ENCODE data around the gene SLC10A2. TPM values are rescaled to one million over a fixed set of nuclear protein-coding genes. Genes with fewer than 3 reads are reported as not detected.

Gene SLC10A2
- total RNA-seq, 1 donor from 2014 or later = not detected

GRCh38 chr13:103030776-103031175 lies 35.4 kb downstream of the SLC10A2 start:
- Histone ChIP-seq H3K27me3 (no peaks in the 10 kb centered on the region), H3K9me3 (no peaks in the 10 kb centered on the region), H3K4me3 (no peak overlapping the region), H3K27ac (no peak overlapping the region), H3K36me3 (no peaks in the 10 kb centered on the region), H3K4me1 (no peaks in the 10 kb centered on the region)
- ATAC-seq (no peak), DNase-seq (no peak)
- no peak for TF ChIP-seq CTCF (IDR thresholded peaks at IDR 0.05)
- intact Hi-C loops (cut with DNase I) = no loop called here

- DNase-seq (no peak), ATAC-seq (peak; percentile 42)
- no peaks in the 10 kb centered on the region for H3K36me3 ChIP-seq
- H3K27ac ChIP-seq = no peak overlapping the region
- H3K4me1 ChIP-seq = no peaks in the 10 kb centered on the region
- TF ChIP-seq CTCF (IDR thresholded peaks at IDR 0.05) = no peak
- intact Hi-C loops (cut with DNase I) = no loop called here
- H3K27me3 ChIP-seq = no peaks in the 10 kb centered on the region
- H3K9me3 ChIP-seq = no peaks in the 10 kb centered on the region
- no peak overlapping the region for H3K4me3 ChIP-seq
These were observed 36.4 kb downstream of the SLC10A2 start for GRCh38 chr13:103029798-103030197.

- no peak overlapping the region for H3K27ac ChIP-seq
- DNase-seq (no peak), ATAC-seq (no peak)
- H3K4me1 ChIP-seq = no peaks in the 10 kb centered on the region
- H3K4me3 ChIP-seq = no peak overlapping the region
- intact Hi-C loops (cut with DNase I) = no loop called here
- H3K36me3 ChIP-seq = no peaks in the 10 kb centered on the region
- no peaks in the 10 kb centered on the region for H3K27me3 ChIP-seq
- no peaks in the 10 kb centered on the region for H3K9me3 ChIP-seq
- no peak for TF ChIP-seq CTCF (IDR thresholded peaks at IDR 0.05)
These were observed 43.9 kb downstream of the SLC10A2 start for GRCh38 chr13:103022336-103022735.

- H3K9me3 ChIP-seq = no peaks in the 10 kb centered on the region
- H3K36me3 ChIP-seq = no peaks in the 10 kb centered on the region
- no peak for TF ChIP-seq CTCF (IDR thresholded peaks at IDR 0.05)
- H3K27ac ChIP-seq = no peak overlapping the region
- DNase-seq (no peak), ATAC-seq (no peak)
- intact Hi-C loops (cut with DNase I) = no loop called here
- no peaks in the 10 kb centered on the region for H3K4me1 ChIP-seq
- H3K27me3 ChIP-seq = no peaks in the 10 kb centered on the region
- H3K4me3 ChIP-seq = no peak overlapping the region
These were observed 47.7 kb downstream of the SLC10A2 start for GRCh38 chr13:103018556-103018955.

GRCh38 chr13:103012646-103013045 lies 53.6 kb downstream of the SLC10A2 start:
- intact Hi-C loops (cut with DNase I) = no loop called here
- H3K27me3 ChIP-seq = no peaks in the 10 kb centered on the region
- DNase-seq = no peak
- no peaks in the 10 kb centered on the region for H3K9me3 ChIP-seq
- no peak overlapping the region for H3K27ac ChIP-seq
- H3K4me3 ChIP-seq = no peak overlapping the region
- no peak for ATAC-seq
- no peaks in the 10 kb centered on the region for H3K4me1 ChIP-seq
- no peaks in the 10 kb centered on the region for H3K36me3 ChIP-seq
- no peak for TF ChIP-seq CTCF (IDR thresholded peaks at IDR 0.05)
